Loucy (cell line): ENCODE data around the gene ATP9A.

ENCODE experiments used
- H2AFZ ChIP-seq: fragments of 200-600 bp; sonication (generic); 2 replicates; pipeline ENCODE4 v1.6.0; 2016; ENCODE audit warnings: antibody characterized with exemption, mild to moderate bottlenecking, low read length, moderate library complexity
- H3F3A ChIP-seq: fragments of 200-600 bp; 2 replicates; pipeline ENCODE4 v1.6.0; 2016; ENCODE audit warnings: antibody characterized with exemption, low read depth, mild to moderate bottlenecking
- H3K27me3 ChIP-seq: fragments of 200-600 bp; sonication (generic); 2 replicates; pipeline ENCODE4 v1.6.1; 2014; ENCODE audit warnings: low read length, mild to moderate bottlenecking; ENCODE audit not compliant: insufficient read depth, poor library complexity, severe bottlenecking
- H3K36me3 ChIP-seq: fragments of 200-600 bp; sonication (generic); 2 replicates; pipeline ENCODE4 v1.6.1; 2016; ENCODE audit warnings: low read length; ENCODE audit not compliant: insufficient read depth
- H3K4me1 ChIP-seq: fragments of 200-600 bp; sonication (generic); 2 replicates; pipeline ENCODE4 v1.5.1; 2014; ENCODE audit warnings: low read length, mild to moderate bottlenecking; ENCODE audit not compliant: insufficient read depth, poor library complexity, severe bottlenecking
- H3K4me2 ChIP-seq: fragments of 200-600 bp; sonication (generic); 2 replicates; pipeline ENCODE4 v1.6.0; 2014; ENCODE audit warnings: antibody characterized with exemption, low read length, low read depth, mild to moderate bottlenecking; ENCODE audit not compliant: poor library complexity, severe bottlenecking
- H3K4me3 ChIP-seq: fragments of 200-600 bp; sonication (generic); 2 replicates; pipeline ENCODE4 v1.5.1; 2014; ENCODE audit warnings: low read length, mild to moderate bottlenecking, mixed read lengths; ENCODE audit not compliant: poor library complexity, severe bottlenecking
- H3K79me2 ChIP-seq: fragments of 200-600 bp; sonication (generic); 2 replicates; pipeline ENCODE4 v1.6.1; 2014; ENCODE audit warnings: low read length; ENCODE audit not compliant: insufficient read depth
- H3K9ac ChIP-seq: fragments of 200-600 bp; sonication (generic); 2 replicates; pipeline ENCODE4 v1.6.0; 2014; ENCODE audit warnings: mild to moderate bottlenecking, low read depth, low read length, moderate library complexity; ENCODE audit not compliant: poor library complexity, severe bottlenecking
- H3K9me2 ChIP-seq: fragments of 200-600 bp; sonication (generic); replicated peaks from 2 replicates; pipeline ENCODE4 v1.6.1; 2016; ENCODE audit warnings: low read depth, low read length, mixed read lengths
- H3K9me3 ChIP-seq: fragments of 200-600 bp; sonication (generic); 2 replicates; pipeline ENCODE4 v1.6.1; 2014; ENCODE audit warnings: mild to moderate bottlenecking, antibody characterized with exemption, low read length, low read depth; ENCODE audit not compliant: insufficient read depth
- H4K20me1 ChIP-seq: fragments of 200-600 bp; sonication (generic); 2 replicates; pipeline ENCODE4 v1.6.0; 2014; ENCODE audit warnings: antibody characterized with exemption, low read length, mild to moderate bottlenecking; ENCODE audit not compliant: insufficient read depth, poor library complexity, severe bottlenecking
- EZH2phosphoT487 ChIP-seq: fragments of 200-600 bp; IDR thresholded peaks from 2 replicates; pipeline ENCODE4 v1.6.1; 2018; ENCODE audit warnings: antibody characterized with exemption, mild to moderate bottlenecking, moderate library complexity, borderline replicate concordance
- TF ChIP-seq, protein P1 (sequence below): fragments of 200-600 bp; sonication (generic); conservative IDR thresholded peaks from 2 replicates; pipeline ENCODE4 v1.5.1; 2014; ENCODE audit warnings: mild to moderate bottlenecking, antibody characterized with exemption, low read length

The ATP9A gene

DNA sequence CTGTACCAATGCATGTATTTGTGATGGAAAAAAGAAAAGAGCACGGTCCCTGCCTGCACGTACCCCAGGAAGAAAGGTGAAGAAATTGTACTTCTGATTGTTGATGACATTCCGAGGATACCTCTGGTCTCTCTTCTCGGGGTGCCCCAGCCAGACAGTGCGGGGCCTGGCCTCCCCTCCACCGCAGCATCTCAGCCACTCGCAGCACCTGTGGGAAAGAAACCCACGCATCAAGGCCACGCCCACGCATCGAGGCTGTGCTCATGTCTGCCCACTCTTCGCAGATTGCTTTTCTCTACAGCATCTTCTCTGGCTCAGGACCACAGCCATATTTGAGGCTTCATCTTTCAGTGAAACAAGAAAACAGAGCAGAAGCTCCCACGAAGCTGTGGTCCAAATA, 38.4 kb downstream of the ATP9A start:
- no peak overlapping the region for H2AFZ ChIP-seq
- H3K36me3 ChIP-seq, result no peaks in the 10 kb centered on the region
- no peak overlapping the region for H3K4me2 ChIP-seq
- no peaks in the 10 kb centered on the region for H3K9me3 ChIP-seq
- H3K4me3 ChIP-seq, result no peak overlapping the region
- H3K79me2 ChIP-seq, result no peaks in the 10 kb centered on the region
- no peaks in the 10 kb centered on the region for H3K27me3 ChIP-seq
- H3F3A ChIP-seq, result no peaks in the 10 kb centered on the region
- H3K9ac ChIP-seq, result no peak overlapping the region
- no peaks in the 10 kb centered on the region for H3K4me1 ChIP-seq
- TF ChIP-seq, protein P1, sequence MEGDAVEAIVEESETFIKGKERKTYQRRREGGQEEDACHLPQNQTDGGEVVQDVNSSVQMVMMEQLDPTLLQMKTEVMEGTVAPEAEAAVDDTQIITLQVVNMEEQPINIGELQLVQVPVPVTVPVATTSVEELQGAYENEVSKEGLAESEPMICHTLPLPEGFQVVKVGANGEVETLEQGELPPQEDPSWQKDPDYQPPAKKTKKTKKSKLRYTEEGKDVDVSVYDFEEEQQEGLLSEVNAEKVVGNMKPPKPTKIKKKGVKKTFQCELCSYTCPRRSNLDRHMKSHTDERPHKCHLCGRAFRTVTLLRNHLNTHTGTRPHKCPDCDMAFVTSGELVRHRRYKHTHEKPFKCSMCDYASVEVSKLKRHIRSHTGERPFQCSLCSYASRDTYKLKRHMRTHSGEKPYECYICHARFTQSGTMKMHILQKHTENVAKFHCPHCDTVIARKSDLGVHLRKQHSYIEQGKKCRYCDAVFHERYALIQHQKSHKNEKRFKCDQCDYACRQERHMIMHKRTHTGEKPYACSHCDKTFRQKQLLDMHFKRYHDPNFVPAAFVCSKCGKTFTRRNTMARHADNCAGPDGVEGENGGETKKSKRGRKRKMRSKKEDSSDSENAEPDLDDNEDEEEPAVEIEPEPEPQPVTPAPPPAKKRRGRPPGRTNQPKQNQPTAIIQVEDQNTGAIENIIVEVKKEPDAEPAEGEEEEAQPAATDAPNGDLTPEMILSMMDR, result no peak
- TF ChIP-seq EZH2phosphoT487, result no peak
- no peaks in the 10 kb centered on the region for H4K20me1 ChIP-seq
- no peaks in the 10 kb centered on the region for H3K9me2 ChIP-seq

DNA sequence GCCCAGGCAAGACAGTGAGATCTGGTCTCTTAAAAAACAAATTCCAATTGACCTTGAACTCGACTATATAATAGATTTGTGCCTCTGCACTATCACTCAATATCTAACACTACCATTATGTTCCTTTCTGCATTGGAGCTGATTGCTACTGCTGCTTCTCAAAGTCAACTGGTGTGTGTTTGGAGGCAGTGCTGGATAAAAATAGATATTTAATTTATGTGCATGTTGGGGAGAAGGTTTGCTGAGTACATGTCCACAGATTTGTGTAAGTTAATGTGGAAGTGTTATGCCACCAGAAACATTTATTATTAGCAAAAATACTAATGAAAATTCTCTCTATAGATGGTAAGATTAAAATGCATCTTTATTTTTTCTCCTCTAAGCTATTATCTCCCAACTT, 39.5 kb downstream of the ATP9A start:
- Histone ChIP-seq H3K9ac (no peak overlapping the region), H3K27me3 (no peaks in the 10 kb centered on the region), H3K9me3 (no peaks in the 10 kb centered on the region), H3K36me3 (no peaks in the 10 kb centered on the region), H3K4me3 (no peak overlapping the region), H3K9me2 (no peaks in the 10 kb centered on the region), H3K4me1 (no peaks in the 10 kb centered on the region), H2AFZ (no peak overlapping the region), H3K79me2 (no peaks in the 10 kb centered on the region), H3K4me2 (no peak overlapping the region), H3F3A (no peaks in the 10 kb centered on the region), H4K20me1 (no peaks in the 10 kb centered on the region)
- TF ChIP-seq, protein P1, result no peak
- no peak for TF ChIP-seq EZH2phosphoT487

DNA sequence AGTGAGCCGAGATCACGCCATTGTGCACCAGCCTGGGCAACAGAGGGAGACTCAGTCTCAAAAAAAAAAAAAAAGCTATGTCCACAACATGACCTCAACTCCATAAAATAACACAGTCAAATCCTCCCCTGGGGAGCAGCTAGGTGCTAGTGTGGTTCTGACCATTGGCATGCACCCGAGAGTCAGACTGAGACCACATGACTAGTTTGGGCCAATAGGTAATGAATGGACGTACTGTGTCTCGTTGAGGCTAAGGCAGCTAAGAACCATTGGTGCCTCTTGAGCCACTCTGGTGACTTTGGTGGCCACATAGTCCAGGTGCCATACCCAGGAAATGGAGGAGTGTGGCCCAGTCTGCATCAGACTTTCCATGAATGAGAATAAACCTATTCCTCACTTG, 40.3 kb downstream of the ATP9A start:
- Histone ChIP-seq H3F3A (no peaks in the 10 kb centered on the region), H3K4me3 (no peak overlapping the region), H3K4me2 (no peak overlapping the region), H3K36me3 (no peaks in the 10 kb centered on the region), H2AFZ (no peak overlapping the region), H4K20me1 (no peaks in the 10 kb centered on the region), H3K4me1 (no peaks in the 10 kb centered on the region), H3K27me3 (no peaks in the 10 kb centered on the region), H3K9ac (no peak overlapping the region), H3K79me2 (no peaks in the 10 kb centered on the region), H3K9me2 (no peaks in the 10 kb centered on the region), H3K9me3 (no peaks in the 10 kb centered on the region)
- TF ChIP-seq, protein P1, result no peak
- TF ChIP-seq EZH2phosphoT487, result no peak
